Epithelial cell of esophagus (primary cell): Measurements from ENCODE around the gene TMEM26.

Experiments used
- DNase-seq: peaks from one replicate; pipeline ENCODE4 v3.0.0; 2010; ENCODE audit warnings: low read depth
- H3K4me3 ChIP-seq: 2 replicates; pipeline ENCODE4 v1.5.1; 2011; ENCODE audit warnings: mild to moderate bottlenecking, low read length, control low read depth
- TF ChIP-seq, protein P1 (sequence below): IDR thresholded peaks from 2 replicates; pipeline ENCODE4 v1.5.1; 2011; ENCODE audit warnings: low read depth, mild to moderate bottlenecking, low read length, control low read depth, inconsistent platforms; ENCODE audit not compliant: insufficient read depth; ENCODE audit errors: missing control alignments

Gene TMEM26

DNA sequence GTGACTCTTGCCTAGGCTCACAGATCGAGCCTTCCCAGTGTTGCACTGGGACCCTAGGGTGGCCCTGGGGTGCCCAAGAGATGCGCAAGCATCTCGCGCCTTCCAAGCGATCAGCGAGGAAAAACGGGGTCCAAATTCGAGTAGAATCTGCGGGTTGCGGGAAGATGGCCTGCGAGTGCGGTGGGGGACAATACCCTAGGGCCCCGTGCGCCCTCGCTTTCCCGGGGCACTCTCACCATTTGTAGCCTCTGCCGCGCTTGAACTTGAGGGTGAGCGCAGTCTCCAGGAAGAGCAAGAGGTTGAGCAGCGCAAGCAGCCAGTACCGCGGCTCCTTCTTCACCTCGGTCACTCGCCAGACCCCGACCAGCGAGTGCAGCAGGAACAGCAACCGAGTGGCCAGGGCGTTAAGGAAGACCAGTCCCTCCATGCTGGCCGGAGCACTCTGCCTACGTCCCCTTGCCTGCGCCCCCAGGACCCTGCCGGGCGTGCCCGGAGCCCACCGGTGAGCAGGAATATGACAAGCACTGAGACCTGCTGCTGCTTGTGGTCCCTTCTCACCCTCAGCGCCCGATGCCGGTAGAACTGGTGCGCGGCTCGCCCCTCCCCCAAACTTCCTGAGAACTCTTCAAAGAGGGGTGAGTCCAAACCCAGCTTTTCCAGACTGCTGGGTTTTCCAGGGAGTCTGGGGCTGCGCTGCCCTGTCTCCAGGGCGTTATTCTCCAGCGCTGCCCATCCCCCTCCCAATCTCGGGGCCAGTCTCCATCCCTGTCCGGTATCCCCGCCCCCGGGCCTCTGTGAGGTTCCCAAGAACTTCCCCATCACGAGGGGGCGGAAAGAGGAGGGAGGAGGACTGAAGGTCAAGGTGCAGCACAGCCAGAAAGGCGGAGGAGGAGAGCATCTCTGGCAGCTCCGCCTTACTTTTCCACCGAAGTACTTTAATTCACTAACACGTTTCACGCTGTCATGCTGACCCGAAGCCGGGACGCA lies at the start of gene TMEM26:
Gene TMEM26, minus strand, starts transcription at position 727 of the 987 bp plus-strand sequence. Its CDS starts 300 bp downstream, at position 427.
- DNase-seq = no peak
- TF ChIP-seq, protein P1, sequence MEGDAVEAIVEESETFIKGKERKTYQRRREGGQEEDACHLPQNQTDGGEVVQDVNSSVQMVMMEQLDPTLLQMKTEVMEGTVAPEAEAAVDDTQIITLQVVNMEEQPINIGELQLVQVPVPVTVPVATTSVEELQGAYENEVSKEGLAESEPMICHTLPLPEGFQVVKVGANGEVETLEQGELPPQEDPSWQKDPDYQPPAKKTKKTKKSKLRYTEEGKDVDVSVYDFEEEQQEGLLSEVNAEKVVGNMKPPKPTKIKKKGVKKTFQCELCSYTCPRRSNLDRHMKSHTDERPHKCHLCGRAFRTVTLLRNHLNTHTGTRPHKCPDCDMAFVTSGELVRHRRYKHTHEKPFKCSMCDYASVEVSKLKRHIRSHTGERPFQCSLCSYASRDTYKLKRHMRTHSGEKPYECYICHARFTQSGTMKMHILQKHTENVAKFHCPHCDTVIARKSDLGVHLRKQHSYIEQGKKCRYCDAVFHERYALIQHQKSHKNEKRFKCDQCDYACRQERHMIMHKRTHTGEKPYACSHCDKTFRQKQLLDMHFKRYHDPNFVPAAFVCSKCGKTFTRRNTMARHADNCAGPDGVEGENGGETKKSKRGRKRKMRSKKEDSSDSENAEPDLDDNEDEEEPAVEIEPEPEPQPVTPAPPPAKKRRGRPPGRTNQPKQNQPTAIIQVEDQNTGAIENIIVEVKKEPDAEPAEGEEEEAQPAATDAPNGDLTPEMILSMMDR = no peak

DNA sequence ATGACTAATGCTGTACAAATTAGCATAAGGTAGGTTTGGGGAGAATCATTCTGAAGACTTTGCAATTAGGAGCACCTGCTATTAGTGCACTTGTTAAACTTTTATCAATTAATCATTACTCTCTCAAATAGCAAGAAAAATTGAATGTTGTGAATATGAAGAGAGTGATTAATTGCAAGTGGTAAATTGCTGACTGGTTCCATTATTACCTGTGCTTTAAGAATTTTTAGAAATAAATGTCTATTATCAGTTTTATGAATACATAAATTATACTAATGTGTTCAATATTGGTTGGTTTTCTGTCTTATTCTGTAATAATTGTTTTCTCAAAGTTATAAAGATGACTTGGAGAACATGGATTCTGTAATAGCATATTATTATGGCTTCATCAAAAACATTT lies 47.3 kb upstream of the TMEM26 start:
- TF ChIP-seq, protein P1 = no peak
- no peak for DNase-seq

More for the DNA sequence above, at the start of gene TMEM26:
- H3K4me3 ChIP-seq = no peak within 1 kb of the TSS

GRCh38 chr10:61492364-61492995 lies 39.3 kb upstream of the TMEM26 start:
- no peak for DNase-seq
- TF ChIP-seq, protein P1 = no peak

More for the DNA sequence above, 47.3 kb upstream of the TMEM26 start:
- H3K4me3 ChIP-seq = no peak overlapping the region

DNA sequence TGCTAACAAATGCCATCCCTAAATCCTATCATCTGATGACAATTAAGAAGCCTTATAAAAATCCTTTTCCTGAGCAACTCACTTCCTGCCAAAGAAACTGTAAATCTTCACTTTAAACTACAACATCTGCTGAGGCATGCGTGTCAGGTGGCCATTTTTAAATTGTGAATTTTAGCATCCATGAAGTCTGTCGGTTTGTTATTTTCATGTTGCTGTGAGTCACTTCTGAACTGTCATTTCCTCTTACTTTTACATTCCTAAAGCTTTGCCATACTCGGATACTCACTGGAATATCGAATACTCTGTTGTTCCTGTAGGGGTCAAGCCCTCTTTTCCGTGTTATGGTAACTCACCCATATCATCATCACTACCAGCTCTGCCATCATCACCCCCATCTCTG lies 34.3 kb upstream of the TMEM26 start:
- H3K4me3 ChIP-seq = no peak overlapping the region
- TF ChIP-seq, protein P1 = no peak
- DNase-seq = peak; percentile 11

More at GRCh38 chr10:61492364-61492995, 39.3 kb upstream of the TMEM26 start:
- no peak overlapping the region for H3K4me3 ChIP-seq

GRCh38 chr10:61486738-61487396 lies 33.7 kb upstream of the TMEM26 start:
- no peak overlapping the region for H3K4me3 ChIP-seq
- TF ChIP-seq, protein P1 = no peak
- DNase-seq = peak; percentile 7

GRCh38 chr10:61486251-61486650 lies 33.1 kb upstream of the TMEM26 start:
- H3K4me3 ChIP-seq = no peak overlapping the region
- DNase-seq = no peak
- TF ChIP-seq, protein P1 = no peak
